K562 (cell line): Measurements from ENCODE around the gene NOXRED1. TPM values are rescaled to one million over a fixed set of nuclear protein-coding genes. Genes with fewer than 3 reads are reported as not detected.

ENCODE experiments used
- AFF4 ChIP-seq: sonication (generic); formaldehyde crosslinking; IDR thresholded peaks from 2 replicates; pipeline ENCODE4 v1.8.0; 2023; ENCODE audit warnings: mild to moderate bottlenecking, missing genetic modification reagents
- BMI1 ChIP-seq: fragments of 150-350 bp; IDR thresholded peaks from 2 replicates; pipeline ENCODE4 v1.6.1; 2014; ENCODE audit warnings: low read length
- CLOCK ChIP-seq: fragments of 250-450 bp; sonication (Bioruptor Pico); IDR thresholded peaks from 2 replicates; pipeline ENCODE4 v1.4.0; 2020; ENCODE audit warnings: mild to moderate bottlenecking, moderate library complexity, borderline replicate concordance
- ETV1 ChIP-seq: fragments of 450-650 bp; conservative IDR thresholded peaks from 2 replicates; pipeline ENCODE4 v1.6.1; 2016; ENCODE audit warnings: missing genetic modification characterization, control low read depth, low read depth, missing compliant biosample characterization
- GTF3C2 ChIP-seq: IDR thresholded peaks from 3 replicates; pipeline ENCODE4 v1.6.1; 2011; ENCODE audit warnings: borderline replicate concordance, mild to moderate bottlenecking, moderate library complexity; ENCODE audit not compliant: insufficient read length; ENCODE audit errors: extremely low read depth
- HINFP ChIP-seq: fragments of 450-650 bp; conservative IDR thresholded peaks from 2 replicates; pipeline ENCODE4 v1.6.1; 2016; ENCODE audit warnings: missing genetic modification characterization, low read depth, mild to moderate bottlenecking, control low read depth, missing compliant biosample characterization
- ZBTB12 ChIP-seq: fragments of 250-450 bp; sonication (Bioruptor Pico); IDR thresholded peaks from 2 replicates; pipeline ENCODE4 v1.4.0; 2020
- ZNF384 ChIP-seq: IDR thresholded peaks from 2 replicates; pipeline ENCODE4 v1.6.1; 2012; ENCODE audit warnings: low read depth, low read length, improper control_type of control experiment
- ZNF586 ChIP-seq: fragments of 450-650 bp; formaldehyde crosslinking; conservative IDR thresholded peaks from 2 replicates; pipeline ENCODE4 v1.4.0; 2020; ENCODE audit warnings: mild to moderate bottlenecking, moderate library complexity
- ZNF644 ChIP-seq: fragments of 200-800 bp; sonication (Bioruptor generic); IDR thresholded peaks from 2 replicates; pipeline ENCODE4 v1.6.1; 2016; ENCODE audit warnings: low read depth, missing genetic modification characterization, missing compliant biosample characterization
- ZNF696 ChIP-seq: fragments of 250-450 bp; sonication (Bioruptor Pico); conservative IDR thresholded peaks from 2 replicates; pipeline ENCODE4 v1.4.0; 2020; ENCODE audit warnings: mild to moderate bottlenecking, moderate library complexity
- polyA plus RNA-seq, 8 experiments: library from polyadenylated mRNA; depleted of rRNA in 4 of 8; stranded (reverse) in 5 of 8; unstranded in 3 of 8; fragments of >200 nt; fragmentation: Nextera tagmentation in 2 of 8; fragmentation: Illumina TruSeq in 1 of 8; extraction: Ambion mirVana in 2 of 8; extraction: Trizol in 1 of 8; gene quantifications; 2 replicates each; pipeline versions ENCODE4 v1.2.1 to v1.2.3, GENCODE V29; 2011 to 2014; ENCODE audit warnings: inconsistent platforms in 1 of 8, missing spikeins in 1 of 8
- total RNA-seq, 7 experiments: library from RNA; depleted of rRNA in 6 of 7; stranded (reverse); fragments of >200 nt in 6 of 7; fragmentation: Illumina TruSeq in 2 of 7; extraction: Trizol in 2 of 7; gene quantifications; 2 replicates each; pipeline versions ENCODE4 v1.2.1 to v1.2.3, GENCODE V29; 2011 to 2021; ENCODE audit warnings: low replicate concordance in 1 of 7

NOXRED1 gene
- total and polyA plus RNA-seq, 9 of the 15 experiments (the other 6 are each of a cell fraction or from before 2014, with no cell fraction given), result 0.15 to 0.85 (median 0.30) TPM

- TF ChIP-seq AFF4, result no peak
- TF ChIP-seq ZNF384, result no peak
- TF ChIP-seq ZNF644 (tag), result no peak
- TF ChIP-seq ZBTB12 (CRISPR knock-in tag), result no peak
- no peak for TF ChIP-seq CLOCK (CRISPR knock-in tag)
- peak; percentile 78 for TF ChIP-seq ETV1 (tag)
- TF ChIP-seq ZNF586 (CRISPR knock-in tag), result no peak
- TF ChIP-seq ZNF696 (CRISPR knock-in tag), result no peak
- TF ChIP-seq HINFP (tag), result no peak
- TF ChIP-seq GTF3C2, result no peak
- TF ChIP-seq BMI1, result no peak
These were observed 46.4 kb downstream of the NOXRED1 start, which contains the start of the genes SAMD15 and TMED8 (continued) for GRCh38 chr14:77376771-77377501.
